IMR-90 (cell line): ENCODE data around the gene MT3. TPM values are rescaled to one million over a fixed set of nuclear protein-coding genes. Genes with fewer than 3 reads are reported as not detected.
A peak's percentile ranks its signal among the peaks of the same experiment; 100 is the strongest.

Source experiments
- ATAC-seq: fragments of 200-7000 bp; cut with Tn5 transposase; 2 replicates; pipeline ENCODE4 v1.9.1; 2020; ENCODE audit warnings: low read depth, mild to moderate bottlenecking, moderate library complexity
- BruUV-seq: library from RNA; stranded (reverse); fragments of 400-500 nt; replicated peaks from 2 replicates; lab custom pipeline; 2021; lab: Mats Ljungman, UMichigan
- CTCF ChIA-PET: fragments of 300-600 bp; formaldehyde crosslinking; extraction: SDS; loops from one replicate; lab custom pipeline; 2021; ENCODE audit warnings: antibody characterized with exemption; lab: Yijun Ruan, JAX
- POLR2A ChIA-PET: fragments of 300-600 bp; sonication (Branson Sonifier 250); formaldehyde crosslinking; loops from one replicate; lab custom pipeline; 2022; ENCODE audit warnings: antibody characterized with exemption; ENCODE audit not compliant: unreplicated experiment; lab: Charles Lee
- DNase-seq: peaks from one replicate; pipeline ENCODE4 v3.0.0; 2013
- H2AFZ ChIP-seq: replicated peaks from 2 replicates; pipeline ENCODE3; 2013; ENCODE audit warnings: low read length, mild to moderate bottlenecking; ENCODE audit not compliant: poor library complexity
- H2AK5ac ChIP-seq: 2 replicates; pipeline ENCODE4 v1.6.1; 2013; ENCODE audit warnings: low read depth, low read length, inconsistent platforms
- H2AK9ac ChIP-seq: replicated peaks from 2 replicates; pipeline ENCODE3; 2013; ENCODE audit warnings: mild to moderate bottlenecking, low read depth, low read length, moderate library complexity; ENCODE audit not compliant: poor library complexity
- H2BK120ac ChIP-seq: 2 replicates; pipeline ENCODE4 v1.6.1; 2013; ENCODE audit warnings: low read depth, low read length, inconsistent platforms
- H2BK15ac ChIP-seq: 3 replicates; pipeline ENCODE4 v1.6.1; 2013; ENCODE audit warnings: low read depth, low read length, inconsistent platforms
- H2BK20ac ChIP-seq: 2 replicates; pipeline ENCODE4 v1.6.1; 2013; ENCODE audit warnings: low read depth, mild to moderate bottlenecking, inconsistent platforms, low read length, moderate library complexity
- H2BK5ac ChIP-seq: 2 replicates; pipeline ENCODE4 v1.6.1; 2013; ENCODE audit warnings: mild to moderate bottlenecking, low read depth, low read length, inconsistent platforms; ENCODE audit not compliant: poor library complexity, severe bottlenecking
- H3K14ac ChIP-seq: replicated peaks from 2 replicates; pipeline ENCODE4 v1.6.1; 2013; ENCODE audit warnings: low read depth, low read length, inconsistent platforms
- H3K18ac ChIP-seq: 2 replicates; pipeline ENCODE4 v1.6.1; 2013; ENCODE audit warnings: low read depth, low read length, control low read depth
- H3K23ac ChIP-seq: 2 replicates; pipeline ENCODE4 v1.6.1; 2013; ENCODE audit warnings: low read depth, low read length, inconsistent platforms
- H3K27ac ChIP-seq: 2 replicates; pipeline ENCODE4 v1.5.1; 2013; ENCODE audit warnings: mild to moderate bottlenecking, control low read depth, low read length; ENCODE audit not compliant: insufficient read depth
- H3K27me3 ChIP-seq: 2 replicates; pipeline ENCODE4 v1.6.1; 2013; ENCODE audit warnings: low read length; ENCODE audit not compliant: control insufficient read depth, insufficient read depth
- H3K36me3 ChIP-seq: 2 replicates; pipeline ENCODE4 v1.6.1; 2013; ENCODE audit warnings: low read length, mixed read lengths; ENCODE audit not compliant: control insufficient read depth, insufficient read depth
- H3K4ac ChIP-seq: 2 replicates; pipeline ENCODE4 v1.6.1; 2013; ENCODE audit warnings: low read depth, low read length, inconsistent platforms
- H3K4me1 ChIP-seq: 2 replicates; pipeline ENCODE4 v1.6.1; 2013; ENCODE audit warnings: low read length, mixed read lengths; ENCODE audit not compliant: control insufficient read depth, insufficient read depth
- H3K4me2 ChIP-seq: 2 replicates; pipeline ENCODE4 v1.6.1; 2013; ENCODE audit warnings: low read depth, mild to moderate bottlenecking, control low read depth, low read length, moderate library complexity
- H3K4me3 ChIP-seq: 2 replicates; pipeline ENCODE4 v1.5.1; 2013; ENCODE audit warnings: low read depth, mild to moderate bottlenecking, control low read depth, low read length, moderate library complexity; ENCODE audit not compliant: insufficient read depth
- H3K56ac ChIP-seq: 2 replicates; pipeline ENCODE4 v1.6.1; 2013; ENCODE audit warnings: low read length, inconsistent platforms; ENCODE audit not compliant: insufficient read depth; ENCODE audit errors: extremely low read depth
- H3K79me1 ChIP-seq, 2 experiments: 2 replicates each; pipeline ENCODE4 v1.6.1; 2013; ENCODE audit warnings: low read length in 2 of 2, inconsistent platforms in 1 of 2, low read depth in 1 of 2
- H3K9ac ChIP-seq: 2 replicates; pipeline ENCODE4 v1.6.1; 2013; ENCODE audit warnings: low read depth, low read length, control low read depth
- H3K9me1 ChIP-seq: 2 replicates; pipeline ENCODE4 v1.6.1; 2013; ENCODE audit warnings: low read length, inconsistent platforms; ENCODE audit not compliant: insufficient read depth
- H3K9me3 ChIP-seq: 2 replicates; pipeline ENCODE4 v1.6.1; 2013; ENCODE audit warnings: low read length; ENCODE audit not compliant: control insufficient read depth, insufficient read depth
- H4K20me1 ChIP-seq: 2 replicates; pipeline ENCODE4 v1.6.1; 2013; ENCODE audit warnings: low read length, inconsistent platforms; ENCODE audit not compliant: insufficient read depth
- H4K5ac ChIP-seq: 2 replicates; pipeline ENCODE4 v1.6.1; 2013; ENCODE audit warnings: mild to moderate bottlenecking, low read depth, low read length, control low read depth
- H4K8ac ChIP-seq, 2 experiments: 2 replicates each; pipeline ENCODE4 v1.6.1; 2013; ENCODE audit warnings: low read depth in 2 of 2, low read length in 2 of 2, control low read depth in 1 of 2, inconsistent platforms in 1 of 2
- H4K91ac ChIP-seq: 2 replicates; pipeline ENCODE4 v1.6.1; 2013; ENCODE audit warnings: low read depth, low read length, inconsistent platforms; ENCODE audit not compliant: insufficient read depth
- CHD1 ChIP-seq: IDR thresholded peaks from 2 replicates; pipeline ENCODE4 v1.6.1; 2012; ENCODE audit warnings: low read depth, low read length, improper control_type of control experiment
- FOS ChIP-seq: fragments of 150-350 bp; IDR thresholded peaks from 2 replicates; pipeline ENCODE4 v1.6.1; 2016; ENCODE audit warnings: low read depth, low read length
- MAZ ChIP-seq: IDR thresholded peaks from 2 replicates; pipeline ENCODE4 v1.6.1; 2012; ENCODE audit warnings: low read depth, mild to moderate bottlenecking, low read length, improper control_type of control experiment, moderate library complexity, borderline replicate concordance
- MXI1 ChIP-seq: IDR thresholded peaks from 2 replicates; pipeline ENCODE4 v1.6.1; 2012; ENCODE audit warnings: low read depth, mild to moderate bottlenecking, low read length, moderate library complexity, borderline replicate concordance
- RAD21 ChIP-seq: IDR thresholded peaks from 2 replicates; pipeline ENCODE4 v1.6.1; 2012; ENCODE audit warnings: low read length, improper control_type of control experiment
- RCOR1 ChIP-seq: IDR thresholded peaks from 2 replicates; pipeline ENCODE4 v1.6.1; 2012; ENCODE audit warnings: mild to moderate bottlenecking, low read length, improper control_type of control experiment; ENCODE audit not compliant: insufficient replicate concordance
- RFX5 ChIP-seq: IDR thresholded peaks from 2 replicates; pipeline ENCODE4 v1.8.0; 2012; ENCODE audit warnings: low read depth, mild to moderate bottlenecking, low read length, moderate library complexity
- WGBS, 2 experiments: methylation state at CpG; one replicate each; pipeline versions ENCODE4 v1.1.5 to v1.1.7; 2013; ENCODE audit warnings: missing lambda C conversion rate in 2 of 2; ENCODE audit not compliant: insufficient read length in 1 of 2; ENCODE audit errors: extremely low coverage in 2 of 2; 5-methylcytosine and 5-hydroxymethylcytosine counted together
- dilution Hi-C: fragments of 300-500 bp; cut with HindIII; formaldehyde crosslinking; loops from one replicate; pipeline ENCODE4 v1.14.3; 2018; ENCODE audit warnings: low sequenced_read_pairs; ENCODE audit not compliant: unreplicated experiment
- in situ Hi-C: fragments of 300-500 bp; cut with MboI; formaldehyde crosslinking; loops from 3 replicates; pipeline ENCODE4 v1.14.3; 2019; ENCODE audit warnings: low sequenced_read_pairs, inconsistent platforms, mixed read lengths
- intact Hi-C: fragments of 100-400 bp; cut with micrococcal nuclease; formaldehyde crosslinking; loops from 2 replicates; pipeline ENCODE4 v1.10.0; 2022
- polyA plus RNA-seq, 3 experiments: library from polyadenylated mRNA; depleted of rRNA; stranded (reverse); fragments of >200 nt; gene quantifications; 2 replicates each; pipeline ENCODE4 v1.2.3, GENCODE V29; 2012; ENCODE audit warnings: low replicate concordance in 1 of 3
- total RNA-seq: library from RNA; depleted of rRNA; stranded (reverse); fragments of >200 nt; gene quantifications from 2 replicates; pipeline ENCODE4 v1.2.3, GENCODE V29; 2012

MT3 gene
- total and polyA plus RNA-seq, 2 of the 4 experiments (the other 2 are of a cell fraction): 0.62 TPM; not detected in 1

DNA sequence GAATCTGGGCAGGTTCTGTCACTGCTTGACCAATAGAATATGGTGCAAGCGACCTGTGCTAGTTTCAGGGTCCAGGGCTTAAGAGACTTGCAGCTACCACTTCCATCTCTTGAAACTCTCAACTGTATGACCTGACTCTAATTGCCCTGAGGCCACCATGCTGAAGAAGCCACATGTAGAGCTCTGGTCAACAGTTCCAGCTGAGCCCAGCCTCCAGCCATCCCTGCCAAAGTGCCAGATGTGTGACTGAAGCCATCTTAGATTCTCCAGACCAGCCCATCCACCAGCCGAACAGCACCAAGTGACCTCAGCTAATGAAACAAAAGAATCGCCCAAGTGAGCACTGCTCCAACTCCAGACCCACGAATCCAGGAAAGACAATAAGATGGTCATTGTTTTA, 15.6 kb downstream of the MT3 start:
- Histone ChIP-seq H2AFZ (peak overlapping the region; percentile 26), H2BK15ac (peak overlapping the region; percentile 26; the same call in 1 of the 3 replicates), H4K8ac (peak overlapping the region in 1 of 2 experiments; percentile 96; a peak in 2 of 4 replicates), H2BK120ac (peak overlapping the region; percentile 90; the same call in 1 of the 2 replicates), H3K56ac (no peak overlapping the region), H3K4me1 (peaks cover 12% of the 10 kb centered on the region), H3K27me3 (no peaks in the 10 kb centered on the region), H4K91ac (peak overlapping the region; percentile 29; the same call in 1 of the 2 replicates), H4K20me1 (peaks cover 11% of the 10 kb centered on the region), H3K4ac (peak overlapping the region; percentile 92), H3K36me3 (no peaks in the 10 kb centered on the region), H3K4me3 (no peak overlapping the region), H2AK9ac (peak overlapping the region; percentile 79), H3K27ac (no peak overlapping the region), H3K9ac (no peak overlapping the region), H2BK20ac (peak overlapping the region; percentile 88; the same call in 1 of the 2 replicates), H2BK5ac (no peak overlapping the region), H3K23ac (no peak overlapping the region), H3K14ac (peak overlapping the region; percentile 78), H3K18ac (no peak overlapping the region; the same call in 1 of the 2 replicates), H3K4me2 (no peak overlapping the region), H3K79me1 (peaks cover 0 to 17% of the 10 kb centered on the region in 2 experiments; a peak in 1 of 4 replicates), H4K5ac (no peak overlapping the region), H3K9me3 (no peaks in the 10 kb centered on the region), H2AK5ac (peak overlapping the region; percentile 96), H3K9me1 (peaks cover 15% of the 10 kb centered on the region)
- in situ Hi-C loops: loop anchor here (5.0 kb wide), 1 partner anchor 93 kb away; no protein-coding TSS in a partner anchor
- no peak for DNase-seq
- CTCF ChIA-PET: interaction anchor here (0.6 to 2.1 kb wide), 3 partner anchors 11 to 97 kb away, joined by 3 to 9 read pairs (median 3); no protein-coding TSS in a partner anchor
- TF ChIP-seq RAD21 (no peak), MAZ (no peak), MXI1 (no peak), RCOR1 (no peak), RFX5 (no peak), FOS (no peak), CHD1 (no peak)
- intact Hi-C loops: loop anchor here (5.0 to 10.0 kb wide), 3 partner anchors 77 to 250 kb away; partner anchors contain the start of gene MT1X
- ATAC-seq: no peak
- dilution Hi-C loops: no loop called here
- BruUV-seq: no TSS peak
- POLR2A ChIA-PET: no interaction called here
- WGBS, 2 experiments: 100% methylated on average over 1 of the region's 4 CpGs; no CpG with 5 or more reads in 1 of the 2 experiments
